GM11168 (cell line): ENCODE results near the gene ARID5B.

ENCODE experiments used
- in situ Hi-C: fragments of 300-500 bp; cut with MboI; formaldehyde crosslinking; loops from one replicate; pipeline ENCODE4 v1.12.0; 2022; ENCODE audit warnings: low sequenced_read_pairs; ENCODE audit not compliant: unreplicated experiment

The ARID5B gene

GRCh38 chr10:61983255-61983654, 81.8 kb downstream of the ARID5B start:
- in situ Hi-C loops = no loop called here

- in situ Hi-C loops = no loop called here
Measured at GRCh38 chr10:61984803-61985418, 83.4 kb downstream of the ARID5B start.

DNA sequence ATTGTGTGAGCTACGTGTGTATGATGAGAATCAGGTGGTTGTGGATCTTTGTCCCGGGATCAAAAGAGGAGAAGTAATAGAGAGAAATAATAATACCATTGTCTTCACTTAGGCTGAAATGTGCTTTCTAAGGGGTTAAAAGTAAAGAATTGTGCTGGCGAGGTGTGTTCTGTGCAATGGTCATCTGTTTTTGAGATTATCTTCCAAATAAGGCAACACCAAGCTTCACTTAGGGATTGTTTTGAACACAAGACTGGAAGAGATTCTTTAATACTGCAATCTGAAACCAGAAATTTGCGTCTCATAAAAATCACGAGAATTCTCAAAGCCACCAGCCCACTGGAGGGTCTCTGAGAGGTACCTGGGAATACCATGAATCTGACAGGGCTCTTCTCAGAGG, 84.2 kb downstream of the ARID5B start:
- in situ Hi-C loops = no loop called here

DNA sequence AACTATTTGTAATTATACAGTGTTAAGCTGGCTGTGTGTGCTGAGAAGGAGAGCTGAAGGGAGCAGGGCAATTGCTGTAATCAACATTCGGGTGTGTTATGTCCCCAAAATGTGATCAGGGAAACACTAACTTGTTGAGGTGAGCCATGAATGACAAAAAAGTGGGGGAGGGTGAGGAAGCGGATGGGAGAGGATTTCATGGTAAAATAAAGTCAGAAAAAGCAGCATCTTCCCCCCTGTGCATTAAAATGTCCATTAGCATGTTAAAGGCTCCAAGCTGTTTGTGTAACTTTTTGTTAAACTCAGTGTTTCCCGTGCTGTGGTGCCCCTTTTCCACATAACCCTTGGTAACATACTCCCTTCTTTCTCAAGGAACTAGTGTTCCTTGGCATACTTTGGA, 84.9 kb downstream of the ARID5B start:
- in situ Hi-C loops = no loop called here

GRCh38 chr10:61986788-61987492, 85.4 kb downstream of the ARID5B start:
- in situ Hi-C loops = no loop called here

DNA sequence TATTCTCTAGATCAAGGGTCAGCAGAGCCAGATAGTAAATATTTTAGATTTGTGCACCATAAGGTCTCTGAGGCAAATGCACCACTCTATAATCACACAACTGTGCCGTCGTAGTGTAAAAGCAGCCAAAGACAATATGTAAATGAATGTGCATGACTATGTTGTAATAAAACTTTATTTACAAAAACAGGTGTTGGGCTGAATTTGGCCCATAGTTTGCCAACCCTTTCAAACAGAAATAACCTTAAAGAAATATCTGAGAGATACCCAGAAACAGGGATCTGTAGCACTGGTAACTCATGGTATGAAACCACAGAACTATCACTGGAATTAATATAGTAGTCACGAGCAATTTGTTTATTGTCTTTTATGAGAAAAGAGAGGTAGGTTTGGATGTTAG, 86.0 kb downstream of the ARID5B start:
- in situ Hi-C loops = no loop called here

- in situ Hi-C loops = no loop called here
Measured at GRCh38 chr10:61987951-61988379, 86.5 kb downstream of the ARID5B start.

DNA sequence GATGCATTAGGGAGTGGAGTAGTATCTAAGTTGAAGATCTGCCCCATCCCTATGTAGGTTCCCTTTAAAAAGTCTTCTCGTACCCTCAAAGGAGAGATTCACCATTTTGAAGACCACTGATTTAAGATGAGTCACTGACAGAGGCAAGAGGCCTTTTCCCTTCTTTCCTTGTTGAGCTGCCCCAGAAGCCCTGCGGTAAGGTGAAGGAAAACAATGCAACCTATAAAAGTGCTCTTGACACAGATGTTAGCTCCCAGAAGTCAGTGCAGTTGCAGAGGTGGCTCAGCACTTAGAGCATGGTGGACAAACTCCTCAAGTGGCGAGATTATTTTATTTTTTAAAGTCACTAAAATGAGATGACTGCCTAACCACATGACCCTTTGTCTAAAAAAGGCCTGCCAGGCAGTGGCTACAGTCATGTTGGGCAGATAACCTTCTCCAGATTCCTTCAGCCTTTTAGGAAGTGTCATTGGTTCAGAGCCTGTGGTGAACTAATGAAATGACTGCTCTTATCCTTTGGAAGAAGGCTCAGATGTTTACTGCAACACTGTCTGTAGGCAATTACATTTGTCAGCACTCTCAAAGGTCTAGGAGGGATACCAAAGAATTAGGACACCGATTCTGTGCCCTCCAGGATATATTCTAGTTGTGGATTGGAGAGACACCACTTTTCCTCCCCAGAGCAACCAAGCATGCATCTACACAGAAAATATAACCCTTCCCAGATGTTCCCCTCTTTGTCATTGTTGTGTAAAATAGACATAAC, 88.7 kb downstream of the ARID5B start:
- in situ Hi-C loops = no loop called here

DNA sequence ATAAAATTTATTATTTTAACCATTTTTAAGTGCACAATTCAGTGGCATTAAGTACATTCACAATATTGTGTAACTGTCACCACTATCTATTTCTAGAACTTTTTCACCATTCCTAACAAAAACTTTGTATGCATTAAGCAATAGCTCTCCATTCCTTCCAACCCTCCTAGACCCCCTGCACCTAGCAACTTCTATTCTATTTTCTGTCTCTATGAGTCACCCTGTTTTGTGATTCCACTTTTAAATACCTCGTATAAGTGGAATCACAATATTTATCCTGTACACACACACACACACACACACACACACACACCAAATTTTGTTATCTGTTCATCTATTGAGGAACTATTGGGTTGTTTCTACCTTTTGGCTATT, 89.2 kb downstream of the ARID5B start:
- in situ Hi-C loops = no loop called here

DNA sequence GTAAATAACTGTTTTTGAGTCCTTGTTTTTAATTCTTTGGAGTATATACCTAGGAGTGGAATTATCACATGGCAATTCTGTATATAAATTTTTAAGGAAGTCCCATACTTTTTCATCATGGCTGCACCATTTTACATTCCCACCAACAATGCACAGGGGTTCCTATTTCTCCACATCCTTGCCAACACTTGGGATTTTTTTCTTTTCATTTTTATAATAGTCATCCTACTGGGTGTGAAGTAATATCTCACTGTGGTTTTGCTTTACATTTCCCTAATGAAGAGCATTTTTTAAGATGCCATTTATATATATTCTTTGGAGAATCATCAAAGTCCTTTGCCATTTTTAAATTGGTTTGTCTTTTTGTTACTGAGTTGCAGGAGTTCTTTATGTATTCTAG, 89.7 kb downstream of the ARID5B start:
- in situ Hi-C loops = no loop called here

GRCh38 chr10:61992059-61992460, 90.6 kb downstream of the ARID5B start:
- in situ Hi-C loops = no loop called here

GRCh38 chr10:61992671-61993668, 91.5 kb downstream of the ARID5B start:
- in situ Hi-C loops = no loop called here

GRCh38 chr10:61993711-61994401, 92.4 kb downstream of the ARID5B start:
- in situ Hi-C loops = no loop called here

DNA sequence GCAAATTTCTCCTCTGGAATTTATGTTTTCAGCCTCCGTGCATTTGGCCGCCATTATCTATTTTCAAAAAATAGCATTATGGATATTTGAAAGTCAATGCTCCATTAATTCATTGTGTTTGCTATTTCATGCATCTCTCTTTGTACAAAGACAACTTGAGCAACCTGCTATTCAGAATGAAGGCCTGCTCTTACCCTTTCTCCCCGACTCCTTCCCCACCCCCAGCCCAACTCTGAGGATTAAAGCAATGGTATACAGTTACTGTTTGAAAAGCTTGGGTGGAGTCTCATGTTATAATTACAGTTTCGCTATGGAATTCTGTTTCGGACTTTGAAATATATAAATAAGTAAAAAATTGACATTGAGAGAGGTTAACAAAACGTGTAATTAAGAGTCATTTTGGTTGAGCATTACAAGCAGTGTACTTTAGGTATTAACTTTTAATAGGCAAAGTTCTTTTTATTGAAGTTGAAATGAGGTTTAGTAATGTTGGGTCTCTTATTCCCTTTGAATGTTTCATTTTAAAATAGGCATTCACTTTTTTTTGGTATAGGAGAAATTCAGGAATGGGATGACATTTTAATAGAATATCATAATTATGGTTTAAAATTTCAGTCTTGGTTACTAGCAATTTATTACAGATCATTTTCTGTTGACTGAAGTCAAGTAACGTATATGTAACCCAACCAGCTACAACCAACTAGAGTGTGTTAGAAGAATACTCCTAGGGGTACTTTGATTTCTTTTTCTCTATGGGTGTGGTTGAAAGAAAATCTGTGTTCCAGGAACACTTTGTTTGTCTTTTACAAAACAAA, 93.1 kb downstream of the ARID5B start:
- in situ Hi-C loops = no loop called here

- in situ Hi-C loops = no loop called here
Measured at GRCh38 chr10:61995220-61995503, 93.7 kb downstream of the ARID5B start.

GRCh38 chr10:61998937-61999336, 97.4 kb downstream of the ARID5B start:
- in situ Hi-C loops = no loop called here

GRCh38 chr10:62000037-62000603, 98.6 kb downstream of the ARID5B start:
- in situ Hi-C loops = no loop called here

DNA sequence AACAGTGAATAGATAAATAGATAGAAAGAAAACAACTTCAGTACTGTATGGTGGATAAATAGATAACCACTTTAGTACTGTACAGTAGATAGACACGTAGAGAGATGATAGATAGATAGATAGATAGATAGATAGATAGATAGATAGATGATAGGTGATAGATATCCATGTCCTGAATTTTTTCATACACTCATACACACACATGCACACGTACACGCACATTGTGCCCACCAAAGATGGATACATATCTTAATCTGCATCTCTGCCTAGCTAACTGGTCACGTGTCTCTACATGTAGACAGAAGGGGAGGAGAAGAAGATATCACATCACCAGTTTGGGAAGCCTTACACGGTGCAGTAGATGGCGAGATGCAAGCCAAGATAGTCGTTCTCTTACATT, 99.2 kb downstream of the ARID5B start:
- in situ Hi-C loops = no loop called here

GRCh38 chr10:62001898-62002297, 100.4 kb downstream of the ARID5B start:
- in situ Hi-C loops = no loop called here
